Natural killer cell treated with Interleukin-12 subunit alpha and Interleukin-12 subunit beta and Interleukin-15 and Interleukin-18, amount 100 ng/mL, for 72 hours (primary cell): ENCODE data around the gene ZMYM2. TPM values are rescaled to one million over a fixed set of nuclear protein-coding genes. Genes with fewer than 3 reads are reported as not detected.
A peak's percentile ranks its signal among the peaks of the same experiment; 100 is the strongest.

ENCODE experiments used
- ATAC-seq, 2 donors: fragments of 150-1000 bp; cut with Tn5 transposase in 1 of 2; sonication (Bioruptor Pico), chemical (Tn5 transposase) in 1 of 2; 2 replicates each; pipeline ENCODE4 v1.10.0; 2021
- DNase-seq: peaks from one replicate; pipeline ENCODE4 v3.0.0; 2022; ENCODE audit warnings: low spot score
- H3K27ac Mint-ChIP-seq, 2 donors: 1 replicate in 1 of 2; 2 replicates in 1 of 2; pipeline ENCODE4 v1.8.0; 2022; ENCODE audit warnings: mixed read lengths in 2 of 2, mild to moderate bottlenecking in 1 of 2, moderate library complexity in 1 of 2
- H3K27me3 Mint-ChIP-seq, 2 donors: 1 replicate in 1 of 2; 2 replicates in 1 of 2; pipeline ENCODE4 v1.8.0; 2022; ENCODE audit warnings: mixed read lengths in 2 of 2
- H3K36me3 Mint-ChIP-seq: one replicate; pipeline ENCODE4 v1.8.0; 2022; ENCODE audit warnings: mixed read lengths
- H3K4me1 Mint-ChIP-seq, 2 donors: 1 replicate in 1 of 2; 2 replicates in 1 of 2; pipeline ENCODE4 v1.8.0; 2022; ENCODE audit warnings: low read depth in 2 of 2, mixed read lengths in 2 of 2, mild to moderate bottlenecking in 1 of 2
- H3K4me3 Mint-ChIP-seq: one replicate; pipeline ENCODE4 v1.8.0; 2022; ENCODE audit warnings: mixed read lengths
- H3K9me3 Mint-ChIP-seq: 2 replicates; pipeline ENCODE4 v1.8.0; 2022; ENCODE audit warnings: mixed read lengths
- total RNA-seq, 2 donors: library from RNA; stranded (reverse); gene quantifications; one replicate each; pipeline ENCODE4 v1.2.3, GENCODE V29; 2022

The ZMYM2 gene
- total RNA-seq, 2 donors from 2014 or later: 37.7 to 56.7 TPM

DNA sequence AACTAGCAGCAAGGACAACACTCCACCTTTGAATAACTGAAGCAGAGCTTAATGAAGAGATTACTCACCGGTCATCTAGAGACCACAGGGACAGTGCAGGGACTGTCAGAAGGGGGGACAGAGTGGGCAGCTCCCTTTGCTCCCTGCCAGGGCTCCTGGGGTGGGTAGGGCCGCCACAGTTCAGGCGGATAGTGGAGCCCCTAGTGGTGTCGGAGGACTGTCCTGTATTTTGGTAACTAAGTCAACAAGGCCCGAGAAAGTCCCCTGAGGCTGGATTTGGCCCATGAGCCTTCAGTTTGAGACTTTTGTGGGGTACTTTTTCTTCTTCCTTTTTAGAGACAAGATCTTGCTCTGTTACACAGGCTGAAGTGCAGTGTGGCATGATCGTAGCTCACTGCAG, 157.7 kb downstream of the ZMYM2 start:
- Mint-ChIP-seq H3K36me3 (no peaks in the 10 kb centered on the region), H3K27me3 (peaks cover 9 to 19% of the 10 kb centered on the region in 2 donors), H3K27ac (no peak overlapping the region), H3K4me1 (peaks cover 19 to 22% of the 10 kb centered on the region in 2 donors), H3K9me3 (no peaks in the 10 kb centered on the region), H3K4me3 (no peak overlapping the region)
- DNase-seq (no peak), ATAC-seq (no peak)

DNA sequence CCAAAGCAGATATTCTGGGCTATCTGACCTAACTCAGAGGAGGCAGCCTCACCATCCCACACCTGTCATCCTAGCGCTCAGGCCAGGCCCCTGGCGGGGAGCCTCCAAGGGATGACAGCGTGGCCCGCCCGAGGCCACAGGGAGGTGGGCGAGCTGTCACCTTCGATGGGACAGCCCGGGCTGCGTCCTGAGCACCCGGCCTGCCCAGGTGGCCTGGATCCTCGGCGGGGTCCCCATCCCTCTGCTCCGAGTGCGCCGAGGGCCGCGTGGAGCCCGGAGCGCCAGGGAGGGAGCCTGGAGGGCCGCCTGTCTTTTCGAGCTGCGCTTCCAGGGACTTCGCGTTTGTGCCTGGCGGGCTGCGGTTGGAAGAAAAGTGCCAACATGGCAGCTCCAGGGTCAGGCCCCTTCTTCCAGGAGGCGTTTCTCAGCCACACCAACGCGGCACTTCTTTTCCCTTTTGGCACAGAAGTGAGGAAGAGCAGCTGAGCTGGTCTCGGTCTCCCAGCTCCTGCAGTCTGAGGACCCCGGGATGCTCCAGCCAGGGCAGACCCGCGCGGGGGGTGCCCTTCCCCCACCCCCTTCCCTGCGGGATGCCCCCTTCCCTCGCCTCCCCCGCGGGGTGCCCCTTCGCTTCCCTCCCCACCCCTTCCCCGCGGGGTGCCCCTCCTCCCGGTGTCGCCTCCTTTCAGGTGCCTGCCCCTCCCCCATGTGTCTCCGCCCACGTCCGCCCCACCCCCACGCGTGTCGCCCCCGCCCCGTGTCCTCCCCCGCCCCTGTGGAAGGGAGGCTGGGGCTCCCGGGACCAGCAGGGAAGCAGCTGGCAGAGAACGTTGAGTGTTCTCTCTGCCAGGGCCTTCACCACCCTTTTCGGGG, 160.0 kb downstream of the ZMYM2 start:
- Mint-ChIP-seq H3K4me3 (peak overlapping the region; percentile 85), H3K27me3 (peaks cover 14 to 16% of the 10 kb centered on the region in 2 donors), H3K27ac (peak overlapping the region; percentile 42 to 76), H3K9me3 (no peaks in the 10 kb centered on the region), H3K4me1 (peaks cover 21 to 24% of the 10 kb centered on the region in 2 donors), H3K36me3 (no peaks in the 10 kb centered on the region)
- ATAC-seq (peak in 1 of 2 donors; percentile 34), DNase-seq (no peak)

DNA sequence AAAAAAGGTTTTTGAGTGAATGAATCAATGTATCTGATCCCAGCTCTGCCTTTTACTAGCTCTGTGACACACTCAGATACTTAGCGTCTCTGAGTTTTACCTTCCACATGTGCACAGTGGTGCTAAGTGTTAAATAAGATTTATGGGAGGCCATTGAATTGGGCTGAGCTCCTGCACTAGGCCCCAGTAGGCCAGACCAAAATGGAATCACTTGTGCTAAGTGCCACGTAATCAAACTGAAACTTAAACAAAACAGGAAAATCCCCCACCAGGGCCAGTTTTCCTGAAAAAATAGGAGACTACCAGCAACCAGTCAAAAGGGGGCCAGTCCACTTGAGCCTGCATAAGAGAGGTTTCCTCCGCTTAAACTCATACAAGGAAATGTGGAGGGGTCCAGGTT, 161.4 kb downstream of the ZMYM2 start:
- ATAC-seq: no peak
- Mint-ChIP-seq H3K27ac (peak overlapping the region; percentile 42 to 76), H3K36me3 (no peaks in the 10 kb centered on the region), H3K9me3 (no peaks in the 10 kb centered on the region), H3K4me3 (peak overlapping the region; percentile 85), H3K27me3 (peaks cover 18 to 24% of the 10 kb centered on the region in 2 donors), H3K4me1 (peaks cover 21 to 24% of the 10 kb centered on the region in 2 donors)
- no peak for DNase-seq

DNA sequence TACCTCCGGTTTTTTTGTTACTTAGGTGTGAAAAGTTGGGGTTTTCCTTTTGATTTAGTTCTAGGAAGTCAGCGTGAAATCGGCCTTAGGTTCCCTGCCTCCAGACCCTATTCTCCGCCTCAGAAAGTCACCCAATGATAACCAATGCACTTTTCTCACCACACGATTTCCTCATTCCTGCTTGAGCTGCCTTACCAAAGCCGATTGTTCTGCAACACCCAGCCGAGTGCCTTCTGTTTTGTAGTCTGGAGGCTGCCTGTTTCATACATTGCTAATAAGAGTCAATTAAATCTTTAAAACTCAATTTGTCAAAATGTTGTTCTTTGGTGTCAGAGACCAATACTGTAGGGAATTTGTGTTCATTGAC, 162.6 kb downstream of the ZMYM2 start:
- Mint-ChIP-seq H3K36me3 (no peaks in the 10 kb centered on the region), H3K27me3 (peaks cover 21 to 30% of the 10 kb centered on the region in 2 donors), H3K9me3 (no peaks in the 10 kb centered on the region), H3K4me1 (peaks cover 21 to 24% of the 10 kb centered on the region in 2 donors), H3K27ac (peak overlapping the region in 1 of 2 donors; percentile 76), H3K4me3 (peak overlapping the region; percentile 85)
- ATAC-seq (peak; percentile 57 to 66), DNase-seq (no peak)

GRCh38 chr13:20124303-20124702, 165.8 kb downstream of the ZMYM2 start:
- Mint-ChIP-seq H3K4me3 (no peak overlapping the region), H3K4me1 (peaks cover 17 to 20% of the 10 kb centered on the region in 2 donors), H3K27ac (no peak overlapping the region), H3K27me3 (peaks cover 18 to 25% of the 10 kb centered on the region in 2 donors), H3K9me3 (no peaks in the 10 kb centered on the region), H3K36me3 (no peaks in the 10 kb centered on the region)
- DNase-seq: no peak
- ATAC-seq: no peak

DNA sequence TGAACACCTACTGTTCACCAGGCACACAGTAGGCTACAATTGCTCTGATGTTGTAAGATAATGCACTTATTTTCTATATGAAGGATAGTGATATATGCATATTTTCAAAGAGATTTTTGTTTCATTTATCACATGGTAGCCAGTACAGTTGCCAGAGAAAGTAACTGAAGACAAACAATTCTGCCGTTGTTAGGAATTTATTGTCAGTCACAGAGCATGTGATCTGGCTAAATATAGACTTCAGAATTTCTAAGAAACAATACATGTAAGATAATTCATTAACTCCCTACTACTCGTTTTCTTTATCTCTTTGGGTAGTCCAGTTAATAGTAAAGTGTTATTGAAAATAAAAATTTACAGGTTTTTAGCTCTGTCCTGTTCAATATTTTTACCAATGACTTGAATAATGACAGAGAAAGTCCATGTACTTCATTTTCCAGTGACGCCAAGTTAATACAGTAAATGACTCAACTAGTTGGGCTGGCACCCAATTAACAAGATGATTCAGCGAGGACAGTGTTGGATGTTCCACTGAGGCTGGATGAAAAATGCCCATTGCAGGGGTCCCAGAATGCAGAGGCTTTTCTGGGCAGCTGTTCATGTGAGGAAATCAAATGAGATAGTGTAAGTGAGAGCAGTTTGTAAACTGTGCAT, 166.7 kb downstream of the ZMYM2 start:
- H3K36me3 Mint-ChIP-seq: no peaks in the 10 kb centered on the region
- H3K9me3 Mint-ChIP-seq: no peaks in the 10 kb centered on the region
- peaks cover 7 to 11% of the 10 kb centered on the region in 2 donors for H3K4me1 Mint-ChIP-seq
- peaks cover 12 to 15% of the 10 kb centered on the region in 2 donors for H3K27me3 Mint-ChIP-seq
- ATAC-seq: no peak
- H3K27ac Mint-ChIP-seq: no peak overlapping the region
- no peak for DNase-seq
- no peak overlapping the region for H3K4me3 Mint-ChIP-seq

DNA sequence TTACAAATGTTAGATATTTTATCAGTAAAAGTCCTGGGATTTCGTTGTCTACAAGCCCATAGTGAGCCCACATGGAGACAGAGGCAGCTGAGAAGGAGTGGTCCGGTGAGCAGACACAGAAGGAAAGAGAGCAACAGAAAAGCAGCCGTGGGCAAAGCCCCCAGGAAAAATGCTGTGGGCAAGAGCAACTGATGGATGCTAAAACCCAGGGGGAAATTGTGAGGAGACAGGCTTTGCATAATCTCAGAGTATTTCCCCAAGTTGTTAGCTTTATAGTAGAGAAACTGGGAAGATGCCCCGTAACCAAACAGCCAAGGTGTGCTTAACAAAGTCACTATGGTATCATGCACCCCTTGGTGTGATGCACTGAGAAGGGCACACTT, 167.2 kb downstream of the ZMYM2 start:
- ATAC-seq (no peak), DNase-seq (no peak)
- peaks cover 3 to 7% of the 10 kb centered on the region in 2 donors for H3K4me1 Mint-ChIP-seq
- H3K4me3 Mint-ChIP-seq: no peak overlapping the region
- peaks cover 12 to 14% of the 10 kb centered on the region in 2 donors for H3K27me3 Mint-ChIP-seq
- H3K9me3 Mint-ChIP-seq: no peaks in the 10 kb centered on the region
- no peaks in the 10 kb centered on the region for H3K36me3 Mint-ChIP-seq
- no peak overlapping the region for H3K27ac Mint-ChIP-seq

GRCh38 chr13:20126541-20127261, 168.2 kb downstream of the ZMYM2 start:
- Mint-ChIP-seq H3K27me3 (peaks cover 12 to 14% of the 10 kb centered on the region in 2 donors), H3K4me1 (no peaks in the 10 kb centered on the region), H3K9me3 (no peaks in the 10 kb centered on the region), H3K27ac (no peak overlapping the region), H3K36me3 (no peaks in the 10 kb centered on the region), H3K4me3 (no peak overlapping the region)
- DNase-seq: no peak
- no peak for ATAC-seq

GRCh38 chr13:20127262-20127561, 168.7 kb downstream of the ZMYM2 start:
- H3K4me3 Mint-ChIP-seq: peak overlapping the region; percentile 45
- no peak overlapping the region for H3K27ac Mint-ChIP-seq
- H3K36me3 Mint-ChIP-seq: no peaks in the 10 kb centered on the region
- DNase-seq: no peak
- peaks cover 12 to 14% of the 10 kb centered on the region in 2 donors for H3K27me3 Mint-ChIP-seq
- no peaks in the 10 kb centered on the region for H3K9me3 Mint-ChIP-seq
- peak in 1 of 2 donors; percentile 7 for ATAC-seq
- no peaks in the 10 kb centered on the region for H3K4me1 Mint-ChIP-seq

DNA sequence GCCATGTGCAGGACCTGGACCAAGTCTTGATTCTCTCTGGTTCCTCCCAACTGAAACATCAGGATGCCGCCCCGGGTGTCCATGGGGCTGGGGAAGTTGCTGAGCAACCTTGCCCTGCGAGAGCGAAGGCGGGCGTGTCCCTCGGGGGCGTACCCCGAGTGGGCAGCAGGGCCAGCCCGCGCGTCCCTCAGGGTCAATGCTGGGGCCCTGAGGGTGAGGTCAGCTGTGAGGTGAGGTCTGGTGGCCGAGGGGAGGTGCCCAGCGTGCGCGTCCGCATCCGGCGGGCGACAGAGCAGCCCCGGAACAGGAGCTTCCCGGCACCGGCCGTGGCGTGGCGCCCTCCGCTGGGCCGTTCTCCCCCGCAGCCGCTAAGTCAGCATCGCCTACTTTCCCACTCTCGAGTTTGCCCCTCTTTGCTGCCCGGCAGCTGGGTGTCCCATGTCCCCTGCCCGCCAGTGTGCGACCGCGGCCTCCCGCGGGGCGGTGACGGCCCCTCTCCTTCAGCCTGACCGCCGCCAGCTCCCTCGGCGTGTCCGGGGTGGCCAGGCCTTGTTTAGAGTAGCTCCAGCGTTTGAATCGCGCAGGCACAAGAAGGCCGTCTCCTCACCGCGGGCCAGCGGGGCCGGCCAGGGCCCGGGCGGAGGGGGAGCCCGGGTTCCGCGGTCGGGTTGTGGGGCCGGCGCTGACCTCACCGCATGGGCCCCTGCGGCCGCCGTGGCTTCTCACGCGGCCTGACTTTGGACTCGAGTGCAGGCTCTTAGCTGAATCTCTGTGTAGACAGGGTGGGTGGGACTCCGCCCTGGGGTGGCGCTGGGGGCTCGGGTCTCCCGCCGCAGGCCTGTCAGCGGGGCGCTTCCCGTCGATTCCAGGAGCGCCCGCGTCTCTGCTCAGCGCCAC, 169.3 kb downstream of the ZMYM2 start:
- DNase-seq (peak; percentile 72), ATAC-seq (peak; percentile 86 to 88)
- Mint-ChIP-seq H3K27me3 (peaks cover 13 to 15% of the 10 kb centered on the region in 2 donors), H3K4me1 (no peaks in the 10 kb centered on the region), H3K9me3 (no peaks in the 10 kb centered on the region), H3K27ac (no peak overlapping the region), H3K4me3 (peak overlapping the region; percentile 45), H3K36me3 (no peaks in the 10 kb centered on the region)

DNA sequence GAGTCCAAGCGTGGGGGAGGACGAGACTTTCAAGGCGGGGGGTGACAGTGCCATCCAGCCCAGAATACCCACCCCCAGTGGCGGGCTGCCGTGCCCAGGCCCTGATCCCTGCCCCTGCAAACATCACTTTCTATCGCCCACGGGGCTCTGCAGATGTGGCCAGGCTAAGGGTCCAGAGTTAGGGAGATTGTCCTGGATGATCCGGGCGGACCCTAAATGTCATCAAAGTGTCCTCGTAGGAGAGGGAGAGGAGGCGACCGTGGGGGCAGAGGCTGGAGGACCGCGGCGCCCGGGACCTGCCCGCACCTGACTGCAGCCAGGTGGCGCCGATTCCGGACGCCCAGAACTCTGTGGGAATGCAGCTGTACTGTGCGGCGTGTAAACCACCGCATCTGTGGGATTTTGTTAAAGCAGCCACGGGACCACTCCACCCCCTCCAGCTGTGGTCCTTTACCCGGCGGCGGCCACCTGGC, 170.0 kb downstream of the ZMYM2 start:
- no peak for DNase-seq
- H3K27ac Mint-ChIP-seq: no peak overlapping the region
- ATAC-seq: no peak
- H3K4me1 Mint-ChIP-seq: no peaks in the 10 kb centered on the region
- peaks cover 11 to 21% of the 10 kb centered on the region in 2 donors for H3K27me3 Mint-ChIP-seq
- H3K9me3 Mint-ChIP-seq: no peaks in the 10 kb centered on the region
- H3K36me3 Mint-ChIP-seq: no peaks in the 10 kb centered on the region
- peak overlapping the region; percentile 18 for H3K4me3 Mint-ChIP-seq

DNA sequence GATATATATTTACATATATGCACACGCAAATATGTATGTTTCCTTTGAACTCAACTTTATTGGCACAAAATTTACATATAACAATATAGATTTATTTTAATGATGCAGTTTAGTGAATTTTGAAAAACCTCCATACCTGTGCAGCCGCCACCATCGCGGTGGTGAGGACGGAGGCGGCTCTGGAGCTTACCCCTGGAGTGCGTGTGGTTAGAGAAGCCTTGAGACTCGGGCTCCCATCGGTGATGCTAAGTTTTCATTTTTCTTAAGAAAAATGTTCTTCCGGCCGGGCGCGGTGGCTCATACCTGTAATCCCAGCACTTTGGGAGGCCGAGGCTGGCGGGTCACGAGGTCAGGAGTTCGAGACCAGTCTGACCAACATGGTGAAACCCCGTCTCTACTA, 170.5 kb downstream of the ZMYM2 start:
- H3K4me3 Mint-ChIP-seq: peak overlapping the region; percentile 18
- no peak overlapping the region for H3K27ac Mint-ChIP-seq
- H3K36me3 Mint-ChIP-seq: no peaks in the 10 kb centered on the region
- peaks cover 11 to 24% of the 10 kb centered on the region in 2 donors for H3K27me3 Mint-ChIP-seq
- DNase-seq (no peak), ATAC-seq (no peak)
- H3K9me3 Mint-ChIP-seq: no peaks in the 10 kb centered on the region
- no peaks in the 10 kb centered on the region for H3K4me1 Mint-ChIP-seq

GRCh38 chr13:20130012-20130411, 171.5 kb downstream of the ZMYM2 start:
- Mint-ChIP-seq H3K9me3 (no peaks in the 10 kb centered on the region), H3K27me3 (peaks cover 7 to 16% of the 10 kb centered on the region in 2 donors), H3K4me1 (no peaks in the 10 kb centered on the region), H3K36me3 (no peaks in the 10 kb centered on the region), H3K27ac (no peak overlapping the region), H3K4me3 (no peak overlapping the region)
- ATAC-seq (no peak), DNase-seq (no peak)
